22Rv1 (cell line): ENCODE data around the gene RNF111.

Source experiments
- ZFX ChIP-seq: fragments of 450-650 bp; IDR thresholded peaks from 2 replicates; pipeline ENCODE4 v1.6.1; 2017; ENCODE audit warnings: antibody characterized with exemption, borderline replicate concordance
- TF ChIP-seq, protein P1 (sequence below): fragments of 450-650 bp; IDR thresholded peaks from 2 replicates; pipeline ENCODE4 v1.5.1; 2017; ENCODE audit warnings: mild to moderate bottlenecking

DNA sequence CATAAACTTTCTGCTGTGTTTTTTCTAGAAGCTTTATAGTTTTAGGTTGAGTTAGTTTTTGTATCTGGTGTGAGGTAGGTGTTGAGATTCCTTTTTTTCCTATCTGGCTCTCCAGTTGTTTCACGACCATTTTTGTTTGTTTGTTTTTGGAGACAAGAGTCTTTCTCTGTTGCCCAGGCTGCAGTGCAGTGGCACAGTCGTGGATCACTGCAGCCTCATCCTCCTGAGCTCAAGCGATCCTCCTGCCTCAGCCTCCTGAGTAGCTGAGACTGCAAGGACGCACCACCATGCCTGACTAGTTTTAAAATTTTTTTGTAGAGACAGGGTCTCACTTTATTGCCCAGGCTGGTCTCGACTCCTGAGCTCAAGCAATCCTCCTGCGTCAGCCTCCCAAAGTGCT, 20.6 kb downstream of the RNF111 start:
- TF ChIP-seq, protein P1, sequence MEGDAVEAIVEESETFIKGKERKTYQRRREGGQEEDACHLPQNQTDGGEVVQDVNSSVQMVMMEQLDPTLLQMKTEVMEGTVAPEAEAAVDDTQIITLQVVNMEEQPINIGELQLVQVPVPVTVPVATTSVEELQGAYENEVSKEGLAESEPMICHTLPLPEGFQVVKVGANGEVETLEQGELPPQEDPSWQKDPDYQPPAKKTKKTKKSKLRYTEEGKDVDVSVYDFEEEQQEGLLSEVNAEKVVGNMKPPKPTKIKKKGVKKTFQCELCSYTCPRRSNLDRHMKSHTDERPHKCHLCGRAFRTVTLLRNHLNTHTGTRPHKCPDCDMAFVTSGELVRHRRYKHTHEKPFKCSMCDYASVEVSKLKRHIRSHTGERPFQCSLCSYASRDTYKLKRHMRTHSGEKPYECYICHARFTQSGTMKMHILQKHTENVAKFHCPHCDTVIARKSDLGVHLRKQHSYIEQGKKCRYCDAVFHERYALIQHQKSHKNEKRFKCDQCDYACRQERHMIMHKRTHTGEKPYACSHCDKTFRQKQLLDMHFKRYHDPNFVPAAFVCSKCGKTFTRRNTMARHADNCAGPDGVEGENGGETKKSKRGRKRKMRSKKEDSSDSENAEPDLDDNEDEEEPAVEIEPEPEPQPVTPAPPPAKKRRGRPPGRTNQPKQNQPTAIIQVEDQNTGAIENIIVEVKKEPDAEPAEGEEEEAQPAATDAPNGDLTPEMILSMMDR = no peak
- TF ChIP-seq ZFX = no peak
